Smooth muscle cell of the brain vasculature (primary cell): ENCODE results near the gene PTPN2.

ENCODE experiments used
- DNase-seq: peaks from one replicate; pipeline ENCODE4 v3.0.0-alpha.2; 2012; ENCODE audit warnings: low read depth, low spot score

Gene PTPN2

GRCh38 chr18:12858991-12859390 lies 25.0 kb downstream of the PTPN2 start:
- no peak for DNase-seq

- DNase-seq = no peak
Measured at GRCh38 chr18:12857991-12858544, 26.0 kb downstream of the PTPN2 start.

GRCh38 chr18:12857215-12857905 lies 26.7 kb downstream of the PTPN2 start:
- DNase-seq = no peak

GRCh38 chr18:12855916-12856315 lies 28.1 kb downstream of the PTPN2 start:
- DNase-seq = no peak

- no peak for DNase-seq
Measured at GRCh38 chr18:12852566-12853315, 31.3 kb downstream of the PTPN2 start.

- peak; percentile 33 for DNase-seq
Measured at GRCh38 chr18:12851716-12852115, 32.3 kb downstream of the PTPN2 start.

- no peak for DNase-seq
Measured at GRCh38 chr18:12849548-12849947, 34.5 kb downstream of the PTPN2 start.

GRCh38 chr18:12848405-12848804 lies 35.6 kb downstream of the PTPN2 start:
- DNase-seq = no peak

- DNase-seq = no peak
Measured at GRCh38 chr18:12844391-12844790, 39.6 kb downstream of the PTPN2 start.

- DNase-seq = no peak
Measured at GRCh38 chr18:12843420-12844350, 40.4 kb downstream of the PTPN2 start.

GRCh38 chr18:12842459-12843380 lies 41.3 kb downstream of the PTPN2 start:
- DNase-seq = no peak

- no peak for DNase-seq
Measured at GRCh38 chr18:12841070-12841469, 43.0 kb downstream of the PTPN2 start.

- DNase-seq = no peak
Measured at GRCh38 chr18:12840382-12840781, 43.7 kb downstream of the PTPN2 start.

- DNase-seq = no peak
Measured at GRCh38 chr18:12839526-12840196, 44.4 kb downstream of the PTPN2 start.

GRCh38 chr18:12839057-12839525 lies 44.9 kb downstream of the PTPN2 start:
- no peak for DNase-seq

- DNase-seq = no peak
Measured at GRCh38 chr18:12838178-12838634, 45.8 kb downstream of the PTPN2 start.

- DNase-seq = no peak
Measured at GRCh38 chr18:12837747-12838146, 46.3 kb downstream of the PTPN2 start.

GRCh38 chr18:12836551-12836950 lies 47.5 kb downstream of the PTPN2 start:
- DNase-seq = no peak

GRCh38 chr18:12828116-12829051 lies 55.7 kb downstream of the PTPN2 start:
- no peak for DNase-seq
